ENCODE results near the gene PTH1R. TPM values are rescaled to one million over a fixed set of nuclear protein-coding genes. Genes with fewer than 3 reads are reported as not detected.

The PTH1R gene
- polyA plus RNA-seq, 1 of the 3 experiments (the other 2 are of a cell fraction): 0.07 TPM

- H3K4me3 ChIP-seq (ENCODE audit: low read depth in 2 of 2, low read length in 1 of 2): peak overlapping the region; percentile 44 to 64
- no peaks in the 10 kb centered on the region for H4K20me1 ChIP-seq (ENCODE audit: insufficient read depth)
- peak overlapping the region; percentile 79; the same call in 1 of the 2 replicates for H2AFZ ChIP-seq (ENCODE audit: low read depth)
- no peaks in the 10 kb centered on the region for H3F3A ChIP-seq (replicated peaks; ENCODE audit: insufficient read depth)
- H3K9me2 ChIP-seq: no peaks in the 10 kb centered on the region
- H3K36me3 ChIP-seq (replicated peaks in 1 of 2; ENCODE audit: control insufficient read depth in 1 of 2, insufficient read depth in 2 of 2, low read length in 1 of 2): no peaks in the 10 kb centered on the region
- no peak overlapping the region for H3K9ac ChIP-seq
- no peak for TF ChIP-seq NFIC (IDR thresholded peaks at IDR 0.05; ENCODE audit: borderline replicate concordance)
- 2% methylated on average over 17 of the region's 83 CpGs for WGBS (ENCODE audit: low lambda C conversion rate)
- H3K27ac ChIP-seq (ENCODE audit: low read depth in 2 of 2, low read length in 1 of 2): no peak overlapping the region
- no peaks in the 10 kb centered on the region for H3K79me2 ChIP-seq (ENCODE audit: insufficient read depth)
- peaks cover 0 to 20% of the 10 kb centered on the region in 2 experiments; a peak in 1 of 4 replicates for H3K4me1 ChIP-seq (ENCODE audit: control insufficient read depth in 1 of 2, insufficient read depth in 2 of 2, low read depth in 1 of 2, low read length in 1 of 2)
- no peaks in the 10 kb centered on the region for H3K9me3 ChIP-seq
- POLR2A ChIA-PET: interaction anchor here (0.6 to 1.8 kb wide), 3 partner anchors 28 to 36 kb away, joined by 3 to 6 read pairs (median 3); no protein-coding TSS in a partner anchor
- H3K27me3 ChIP-seq (ENCODE audit: insufficient read depth): peaks cover 22% of the 10 kb centered on the region
- CTCF ChIA-PET: interaction anchor here (0.7 to 31.0 kb wide), 10 partner anchors 8 to 393 kb away, joined by 3 to 480 read pairs (median 12); partner anchors contain the start of gene PTH1R
- H3K4me2 ChIP-seq: peak overlapping the region; percentile 82
- peak; percentile 83 for DNase-seq
Measured at GRCh38 chr3:46881596-46882376, 4.3 kb downstream of the PTH1R start.

GRCh38 chr3:46882377-46883053, 5.0 kb downstream of the PTH1R start:
- H3K4me2 ChIP-seq: peak overlapping the region; percentile 82
- peak overlapping the region; percentile 44 to 64 for H3K4me3 ChIP-seq (ENCODE audit: low read depth in 2 of 2, low read length in 1 of 2)
- TF ChIP-seq EZH2phosphoT487 (IDR thresholded peaks at IDR 0.05; ENCODE audit: borderline replicate concordance, low read depth) (peak; percentile 87; the same call in 1 of the 2 replicates), EP300 (IDR thresholded peaks at IDR 0.05; ENCODE audit: borderline replicate concordance in 1 of 2, low read depth in 1 of 2, low read length in 1 of 2) (no peak)
- H3K27ac ChIP-seq (ENCODE audit: low read depth in 2 of 2, low read length in 1 of 2): no peak overlapping the region
- peak overlapping the region; percentile 79 for H2AFZ ChIP-seq (ENCODE audit: low read depth)
- peak; percentile 82 for DNase-seq
- CTCF ChIA-PET: interaction anchor here (0.9 to 31.0 kb wide), 7 partner anchors 9 to 394 kb away, joined by 3 to 480 read pairs (median 14); partner anchors contain the start of gene PTH1R
- peaks cover 0 to 20% of the 10 kb centered on the region in 2 experiments; a peak in 1 of 4 replicates for H3K4me1 ChIP-seq (ENCODE audit: control insufficient read depth in 1 of 2, insufficient read depth in 2 of 2, low read depth in 1 of 2, low read length in 1 of 2)
- POLR2A ChIA-PET: interaction anchor here (0.6 to 1.8 kb wide), 3 partner anchors 27 to 37 kb away, joined by 3 to 6 read pairs (median 3); no protein-coding TSS in a partner anchor
- WGBS (ENCODE audit: low lambda C conversion rate): 0% methylated on average over 8 of the region's 72 CpGs
- H3F3A ChIP-seq (replicated peaks; ENCODE audit: insufficient read depth): no peaks in the 10 kb centered on the region
- no peak overlapping the region for H3K9ac ChIP-seq
- H3K36me3 ChIP-seq (replicated peaks in 1 of 2; ENCODE audit: control insufficient read depth in 1 of 2, insufficient read depth in 2 of 2, low read length in 1 of 2): no peaks in the 10 kb centered on the region
- H3K27me3 ChIP-seq (ENCODE audit: insufficient read depth): peaks cover 22% of the 10 kb centered on the region
- H3K79me2 ChIP-seq (ENCODE audit: insufficient read depth): no peaks in the 10 kb centered on the region
- no peaks in the 10 kb centered on the region for H3K9me2 ChIP-seq
- H3K9me3 ChIP-seq: no peaks in the 10 kb centered on the region
- no peaks in the 10 kb centered on the region for H4K20me1 ChIP-seq (ENCODE audit: insufficient read depth)

- H3K27me3 ChIP-seq (ENCODE audit: insufficient read depth): peaks cover 22% of the 10 kb centered on the region
- TF ChIP-seq RCOR1 (IDR thresholded peaks at IDR 0.05; ENCODE audit: low read length): no peak
- TF ChIP-seq REST (IDR thresholded peaks at IDR 0.05; ENCODE audit: low read depth, low read length): no peak
- no peak for TF ChIP-seq TCF12 (IDR thresholded peaks at IDR 0.05)
- TF ChIP-seq GABPA (IDR thresholded peaks at IDR 0.05; ENCODE audit: low read depth): no peak
- TF ChIP-seq YY1 (IDR thresholded peaks at IDR 0.05; ENCODE audit: low read depth): no peak
- no peak for TF ChIP-seq NRF1 (IDR thresholded peaks at IDR 0.05; ENCODE audit: low read depth, low read length)
- no peak for TF ChIP-seq GATA2 (CRISPR knock-in tag; IDR thresholded peaks at IDR 0.05)
- TF ChIP-seq PBX3 (IDR thresholded peaks at IDR 0.05): no peak
- TF ChIP-seq POLR2AphosphoS5 (IDR thresholded peaks at IDR 0.05; ENCODE audit: low read depth, low read length): no peak
- no peak for TF ChIP-seq MEF2A (IDR thresholded peaks at IDR 0.05; ENCODE audit: borderline replicate concordance, low read depth)
Measured at GRCh38 chr3:46883054-46883829, 5.7 kb downstream of the PTH1R start.

More at GRCh38 chr3:46883054-46883829, 5.7 kb downstream of the PTH1R start:
- 2% methylated on average over 12 of the region's 78 CpGs for WGBS (ENCODE audit: low lambda C conversion rate)
- CTCF ChIA-PET: interaction anchor here (0.9 to 31.0 kb wide), 6 partner anchors 10 to 178 kb away, joined by 3 to 480 read pairs (median 16); partner anchors contain the start of gene PTH1R
- H3K36me3 ChIP-seq (replicated peaks in 1 of 2; ENCODE audit: control insufficient read depth in 1 of 2, insufficient read depth in 2 of 2, low read length in 1 of 2): no peaks in the 10 kb centered on the region
- no peaks in the 10 kb centered on the region for H4K20me1 ChIP-seq (ENCODE audit: insufficient read depth)
- peaks cover 0 to 14% of the 10 kb centered on the region in 2 experiments; a peak in 1 of 4 replicates for H3K4me1 ChIP-seq (ENCODE audit: control insufficient read depth in 1 of 2, insufficient read depth in 2 of 2, low read depth in 1 of 2, low read length in 1 of 2)
- H3K9ac ChIP-seq: no peak overlapping the region
- H3K79me2 ChIP-seq (ENCODE audit: insufficient read depth): no peaks in the 10 kb centered on the region
- peak overlapping the region in 1 of 2 experiments; percentile 44; a peak in 2 of 4 replicates for H3K4me3 ChIP-seq (ENCODE audit: low read depth in 2 of 2, low read length in 1 of 2)
- no peak overlapping the region for H3K27ac ChIP-seq (ENCODE audit: low read depth in 2 of 2, low read length in 1 of 2)
- no peaks in the 10 kb centered on the region for H3K9me3 ChIP-seq
- no peak overlapping the region for H2AFZ ChIP-seq (ENCODE audit: low read depth)
- POLR2A ChIA-PET: no interaction called here
- peak; percentile 84 for DNase-seq
- H3K4me2 ChIP-seq: peak overlapping the region; percentile 82; the same call in 1 of the 2 replicates
- no peaks in the 10 kb centered on the region for H3K9me2 ChIP-seq
- H3F3A ChIP-seq (replicated peaks; ENCODE audit: insufficient read depth): peaks cover 7% of the 10 kb centered on the region

Measured in SK-N-SH (cell line).